GM18951 (cell line): ENCODE data around the gene XIRP1.
"Not testable (repeated sequence)": the region's sequence is repeated elsewhere in the genome, so short reads cannot be mapped to it uniquely, and the experiment has no call there.

ENCODE experiments used
- POLR2A ChIP-seq: IDR thresholded peaks from 4 replicates; pipeline ENCODE4 v1.6.1; 2011; ENCODE audit warnings: mild to moderate bottlenecking; ENCODE audit not compliant: insufficient read length, insufficient read depth; ENCODE audit errors: extremely low read depth
- in situ Hi-C: fragments of 300-500 bp; cut with MboI; formaldehyde crosslinking; loops from one replicate; pipeline ENCODE4 v1.12.0; 2022; ENCODE audit warnings: low sequenced_read_pairs, mixed read lengths, inconsistent platforms; ENCODE audit not compliant: unreplicated experiment

Gene XIRP1, protein sequence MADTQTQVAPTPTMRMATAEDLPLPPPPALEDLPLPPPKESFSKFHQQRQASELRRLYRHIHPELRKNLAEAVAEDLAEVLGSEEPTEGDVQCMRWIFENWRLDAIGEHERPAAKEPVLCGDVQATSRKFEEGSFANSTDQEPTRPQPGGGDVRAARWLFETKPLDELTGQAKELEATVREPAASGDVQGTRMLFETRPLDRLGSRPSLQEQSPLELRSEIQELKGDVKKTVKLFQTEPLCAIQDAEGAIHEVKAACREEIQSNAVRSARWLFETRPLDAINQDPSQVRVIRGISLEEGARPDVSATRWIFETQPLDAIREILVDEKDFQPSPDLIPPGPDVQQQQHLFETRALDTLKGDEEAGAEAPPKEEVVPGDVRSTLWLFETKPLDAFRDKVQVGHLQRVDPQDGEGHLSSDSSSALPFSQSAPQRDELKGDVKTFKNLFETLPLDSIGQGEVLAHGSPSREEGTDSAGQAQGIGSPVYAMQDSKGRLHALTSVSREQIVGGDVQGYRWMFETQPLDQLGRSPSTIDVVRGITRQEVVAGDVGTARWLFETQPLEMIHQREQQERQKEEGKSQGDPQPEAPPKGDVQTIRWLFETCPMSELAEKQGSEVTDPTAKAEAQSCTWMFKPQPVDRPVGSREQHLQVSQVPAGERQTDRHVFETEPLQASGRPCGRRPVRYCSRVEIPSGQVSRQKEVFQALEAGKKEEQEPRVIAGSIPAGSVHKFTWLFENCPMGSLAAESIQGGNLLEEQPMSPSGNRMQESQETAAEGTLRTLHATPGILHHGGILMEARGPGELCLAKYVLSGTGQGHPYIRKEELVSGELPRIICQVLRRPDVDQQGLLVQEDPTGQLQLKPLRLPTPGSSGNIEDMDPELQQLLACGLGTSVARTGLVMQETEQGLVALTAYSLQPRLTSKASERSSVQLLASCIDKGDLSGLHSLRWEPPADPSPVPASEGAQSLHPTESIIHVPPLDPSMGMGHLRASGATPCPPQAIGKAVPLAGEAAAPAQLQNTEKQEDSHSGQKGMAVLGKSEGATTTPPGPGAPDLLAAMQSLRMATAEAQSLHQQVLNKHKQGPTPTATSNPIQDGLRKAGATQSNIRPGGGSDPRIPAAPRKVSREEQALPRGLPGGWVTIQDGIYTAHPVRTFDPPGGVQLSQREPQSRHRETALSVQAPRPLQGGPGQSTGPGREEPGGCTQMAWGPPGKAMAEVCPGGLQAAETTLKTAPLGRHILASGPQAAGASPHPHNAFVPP (N-terminal part only)

GRCh38 chr3:39192490-39193092 is at the start of gene XIRP1:
TSS of gene XIRP1 (minus strand) at chr3:39192595. CDS start at chr3:39189445, 3,150 bp downstream.
- in situ Hi-C loops, result loop anchor here (10.0 to 25.0 kb wide), 2 partner anchors 72 to 195 kb away; partner anchors contain the start of gene SLC25A38
- TF ChIP-seq POLR2A, result no peak

DNA sequence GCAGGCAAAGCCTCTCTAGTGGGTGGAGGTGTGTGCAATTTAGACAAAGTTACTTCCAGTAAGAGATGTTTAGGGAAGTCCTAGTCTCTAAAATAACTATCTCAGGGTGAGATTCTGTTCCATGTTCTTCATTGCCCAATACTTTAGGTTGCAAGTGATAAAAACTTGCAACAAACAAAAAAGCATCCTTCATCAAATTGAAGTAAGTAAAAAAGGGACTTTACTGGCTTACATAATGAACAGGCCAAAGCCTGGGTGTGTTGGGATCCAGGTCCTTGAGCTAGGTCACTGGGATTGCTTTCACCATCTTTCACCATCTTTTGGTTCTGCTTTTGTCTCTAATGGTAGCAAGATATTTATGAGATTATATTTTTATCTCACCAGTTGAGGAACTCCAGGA is 49.2 kb upstream of the XIRP1 start:
- in situ Hi-C loops, result no loop called here
- no peak for TF ChIP-seq POLR2A

DNA sequence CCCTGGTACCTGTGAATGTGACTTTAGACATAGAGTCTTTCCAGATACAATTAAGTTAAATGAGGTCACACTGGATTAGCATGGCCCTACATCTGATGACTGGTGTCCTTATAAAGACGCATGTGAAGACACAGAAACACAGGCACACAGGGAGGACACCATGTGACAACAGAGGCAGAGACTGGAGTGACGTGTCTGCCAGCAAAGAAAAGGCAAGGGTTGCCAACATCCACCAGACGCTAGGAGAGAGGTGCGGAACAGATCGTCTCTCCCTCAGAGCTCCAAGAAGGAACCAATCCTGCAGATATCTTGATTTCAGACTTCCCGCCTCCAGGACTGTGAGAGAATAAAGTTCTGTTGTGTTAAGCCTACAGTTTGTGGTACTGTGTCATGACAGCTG is 44.6 kb upstream of the XIRP1 start:
- no peak for TF ChIP-seq POLR2A
- in situ Hi-C loops, result no loop called here

DNA sequence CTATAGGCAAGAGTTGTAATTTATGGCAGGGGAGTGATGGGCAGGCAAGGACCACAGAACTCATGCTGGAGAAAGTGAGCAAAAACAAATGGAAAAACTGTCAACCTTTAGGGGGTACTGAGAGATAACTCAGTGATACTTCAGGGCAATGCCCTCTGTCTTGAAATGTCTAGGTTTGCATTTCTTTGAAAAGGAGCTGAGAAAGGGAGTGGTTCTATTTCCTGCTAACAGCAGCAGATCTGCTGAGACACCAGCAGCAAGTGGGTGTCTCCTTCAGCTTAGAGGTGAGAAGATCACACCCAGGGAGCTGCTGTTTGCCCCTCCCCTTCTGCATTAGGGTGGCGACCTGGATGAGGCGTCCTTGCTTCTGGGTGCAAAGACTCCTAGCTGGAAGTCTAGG is 42.3 kb upstream of the XIRP1 start:
- in situ Hi-C loops, result no loop called here
- TF ChIP-seq POLR2A, result no peak

DNA sequence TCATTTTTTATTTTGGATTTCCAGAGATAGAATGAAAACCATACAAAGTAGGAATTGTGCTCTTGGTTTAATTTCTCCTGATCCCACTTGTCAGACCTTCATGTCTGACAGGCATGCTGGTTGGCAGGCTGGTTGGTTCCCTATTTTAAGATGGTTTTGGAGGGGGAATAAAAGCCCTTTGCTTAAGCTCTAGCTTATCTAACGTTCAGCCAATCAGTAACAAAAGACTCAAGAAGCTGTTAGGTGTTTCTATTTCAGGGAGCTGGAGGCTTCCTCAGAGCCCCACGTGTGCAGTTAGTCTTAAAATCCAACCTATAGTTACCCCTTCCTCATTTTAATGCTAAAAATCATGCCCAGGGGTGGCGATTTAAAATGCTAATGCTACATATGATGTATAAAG is 40.5 kb upstream of the XIRP1 start:
- in situ Hi-C loops, result no loop called here
- TF ChIP-seq POLR2A, result no peak

GRCh38 chr3:39230453-39230852 is 38.1 kb upstream of the XIRP1 start:
- TF ChIP-seq POLR2A, result no peak
- in situ Hi-C loops, result no loop called here

GRCh38 chr3:39228496-39228895 is 36.1 kb upstream of the XIRP1 start:
- no peak for TF ChIP-seq POLR2A
- in situ Hi-C loops, result no loop called here

- in situ Hi-C loops, result not testable (repeated sequence)
Measured at GRCh38 chr3:39227596-39227995, 35.2 kb upstream of the XIRP1 start.

- TF ChIP-seq POLR2A, result no peak
- in situ Hi-C loops, result no loop called here
Measured at GRCh38 chr3:39226106-39226741, 33.8 kb upstream of the XIRP1 start.

- in situ Hi-C loops, result no loop called here
- no peak for TF ChIP-seq POLR2A
Measured at GRCh38 chr3:39224288-39224687, 31.9 kb upstream of the XIRP1 start.

DNA sequence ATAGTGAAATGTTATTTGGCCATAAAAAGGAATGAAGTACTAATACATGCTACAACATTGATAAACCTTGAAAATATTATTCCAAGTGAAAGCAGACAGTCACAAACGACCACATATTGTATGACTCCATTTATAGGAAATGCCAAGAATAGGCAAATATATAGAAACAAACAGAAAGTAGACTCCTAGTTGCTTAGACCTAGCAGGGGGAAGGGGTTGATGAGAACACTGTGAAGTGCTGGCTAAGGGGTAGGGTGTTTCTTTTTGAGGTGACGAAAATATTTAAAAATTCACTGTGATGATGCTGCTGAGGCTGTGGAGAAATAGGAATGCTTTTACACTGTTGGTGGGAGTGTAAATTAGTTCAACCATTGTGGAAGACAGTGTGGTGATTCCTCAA is 30.5 kb upstream of the XIRP1 start:
- no peak for TF ChIP-seq POLR2A
- in situ Hi-C loops, result no loop called here

DNA sequence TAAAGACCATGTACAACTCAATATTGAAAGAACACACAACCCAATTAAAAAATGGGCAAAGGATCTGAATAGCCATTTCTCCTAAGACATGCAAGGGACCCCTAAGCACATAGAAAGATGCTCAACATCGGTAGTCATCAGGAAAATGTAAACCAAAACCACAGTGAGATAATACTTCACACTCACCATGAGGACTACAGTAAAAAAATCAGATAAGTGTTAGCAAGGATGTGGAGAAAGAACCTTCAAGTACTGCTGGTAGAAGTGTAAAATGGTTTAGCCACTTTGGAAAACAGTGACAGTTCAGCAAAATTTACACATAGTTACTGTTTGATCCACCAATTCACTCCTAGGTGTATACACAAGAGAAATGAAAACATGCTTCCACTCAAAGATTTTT is 30.1 kb upstream of the XIRP1 start:
- TF ChIP-seq POLR2A, result no peak
- in situ Hi-C loops, result no loop called here
